Fibroblast of skin of left biceps (primary cell): Measurements from ENCODE around the gene KRTAP5-1.

Experiments used
- DNase-seq, 2 experiments: peaks; one replicate each; pipeline ENCODE4 v3.0.0-alpha.2; 2013; ENCODE audit warnings: low read depth in 2 of 2

Gene KRTAP5-1

GRCh38 chr11:1545432-1545831, 39.7 kb downstream of the KRTAP5-1 start:
- DNase-seq, result no peak

- DNase-seq, result no peak
Observed at GRCh38 chr11:1544536-1544935, 40.5 kb downstream of the KRTAP5-1 start.

GRCh38 chr11:1543606-1544263, 41.3 kb downstream of the KRTAP5-1 start:
- DNase-seq, result no peak

GRCh38 chr11:1542267-1542666, 42.8 kb downstream of the KRTAP5-1 start:
- DNase-seq, result no peak

- no peak for DNase-seq
Observed at GRCh38 chr11:1541474-1542204, 43.4 kb downstream of the KRTAP5-1 start.

- no peak for DNase-seq
Observed at GRCh38 chr11:1540074-1540473, 45.0 kb downstream of the KRTAP5-1 start.

GRCh38 chr11:1538153-1538552, 46.9 kb downstream of the KRTAP5-1 start:
- DNase-seq, result no peak

- no peak for DNase-seq
Observed at GRCh38 chr11:1536065-1536843, 48.8 kb downstream of the KRTAP5-1 start.

- no peak for DNase-seq
Observed at GRCh38 chr11:1534682-1535081, 50.4 kb downstream of the KRTAP5-1 start.
